GM06990 (cell line): ENCODE measurements around the gene CCDC116.
"Not testable (repeated sequence)": the region's sequence is repeated elsewhere in the genome, so short reads cannot be mapped to it uniquely, and the experiment has no call there.

Experiments
- DNase-seq: peaks from one replicate; pipeline ENCODE4 v3.0.0-alpha.2; 2011; ENCODE audit not compliant: insufficient read length; ENCODE audit errors: extremely low read depth
- H3K27me3 ChIP-seq: replicated peaks from 2 replicates; pipeline ENCODE4 v1.6.0; 2011; ENCODE audit warnings: low read length; ENCODE audit not compliant: control insufficient read depth, insufficient read depth
- H3K36me3 ChIP-seq: 2 replicates; pipeline ENCODE4 v1.5.1; 2011; ENCODE audit warnings: low read length; ENCODE audit not compliant: control insufficient read depth, insufficient read depth
- H3K4me3 ChIP-seq: replicated peaks from 2 replicates; pipeline ENCODE4 v1.5.1; 2011; ENCODE audit warnings: low read depth, mild to moderate bottlenecking, control low read depth, low read length
- CTCF ChIP-seq: IDR thresholded peaks from 2 replicates; pipeline ENCODE4 v1.5.1; 2011; ENCODE audit warnings: low read length, control low read depth, mild to moderate bottlenecking, inconsistent platforms; ENCODE audit not compliant: insufficient read depth, poor library complexity, severe bottlenecking

CCDC116 gene

DNA sequence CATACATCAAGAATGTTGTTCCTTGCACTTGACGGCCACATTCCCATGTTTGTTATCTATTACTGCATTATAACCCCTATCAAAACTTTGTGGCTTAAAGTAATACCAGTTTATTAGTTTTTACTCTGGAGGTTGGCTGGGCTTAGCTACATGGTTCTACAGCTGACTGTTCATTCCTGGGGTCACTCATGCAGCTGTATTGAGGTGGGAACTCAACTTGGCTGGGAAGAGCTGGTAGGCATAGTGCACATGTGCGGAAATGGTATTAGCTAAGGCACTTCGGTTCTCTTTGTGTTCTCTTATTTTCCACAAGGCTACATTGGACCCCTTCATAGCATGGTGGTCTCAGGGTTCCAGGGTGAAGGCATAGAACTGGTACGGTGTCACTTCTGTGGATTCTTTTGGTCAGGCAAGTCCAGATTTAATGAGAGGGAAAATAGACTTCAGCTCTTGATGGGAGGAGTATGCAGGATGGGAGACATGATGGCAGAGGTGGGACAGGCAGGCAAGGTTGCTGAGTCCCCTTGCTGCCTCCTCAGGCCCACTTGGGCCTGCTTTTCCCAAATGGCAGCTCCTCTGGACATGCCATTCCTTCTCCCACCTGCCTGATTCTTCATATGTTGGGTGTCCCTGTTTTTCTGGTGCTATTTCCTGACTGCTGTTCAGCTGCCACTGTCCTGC lies 18.9 kb upstream of the CCDC116 start:
- H3K4me3 ChIP-seq, result no peak overlapping the region

DNA sequence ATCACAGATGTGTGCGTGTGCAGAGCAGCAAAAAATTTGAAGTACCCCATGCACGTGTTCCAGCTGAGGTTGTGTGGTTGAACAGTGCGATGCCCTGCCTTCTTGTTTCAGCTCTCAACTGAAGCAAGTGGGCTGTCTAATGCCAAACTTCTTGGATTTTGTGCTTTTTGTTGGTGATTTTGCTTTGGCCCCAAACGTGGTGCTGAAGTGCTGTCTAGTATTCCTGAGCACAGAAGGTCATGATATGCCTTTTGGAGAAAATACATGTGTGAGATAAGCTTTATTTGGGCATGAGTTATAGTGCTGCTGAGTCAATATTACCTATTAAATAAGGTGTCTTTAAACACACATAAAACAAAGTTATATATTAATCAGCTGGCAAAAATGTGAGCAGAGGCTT lies 16.8 kb upstream of the CCDC116 start:
- no peak overlapping the region for H3K4me3 ChIP-seq
- no peaks in the 10 kb centered on the region for H3K27me3 ChIP-seq
- no peak for TF ChIP-seq CTCF
- DNase-seq, result no peak
- peaks cover 18% of the 10 kb centered on the region for H3K36me3 ChIP-seq

More for the DNA sequence above, 18.9 kb upstream of the CCDC116 start:
- no peak for TF ChIP-seq CTCF
- Histone ChIP-seq H3K36me3 (peaks cover 14% of the 10 kb centered on the region), H3K27me3 (no peaks in the 10 kb centered on the region)
- no peak for DNase-seq

DNA sequence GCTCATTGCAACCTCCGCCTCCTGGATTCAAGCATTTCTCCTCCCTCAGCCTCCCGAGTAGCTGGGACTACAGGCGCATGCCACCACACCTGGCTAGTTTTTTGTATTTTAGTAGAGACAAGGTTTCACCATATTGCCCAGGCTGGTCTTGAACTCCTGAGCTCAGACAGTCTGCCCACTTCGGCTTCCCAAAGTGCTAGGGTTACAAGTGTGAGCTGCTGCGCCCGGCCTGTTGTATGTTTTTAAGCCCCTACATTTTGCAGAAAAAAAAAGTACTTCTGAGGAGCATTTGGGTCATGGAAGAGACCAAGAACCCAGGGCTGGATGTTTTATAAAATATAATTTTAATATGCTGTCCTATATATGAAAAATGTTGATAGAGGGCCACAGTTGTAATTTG lies 15.2 kb upstream of the CCDC116 start:
- H3K4me3 ChIP-seq, DNase-seq, H3K27me3 ChIP-seq: not testable (repeated sequence)
- peaks cover 14% of the 10 kb centered on the region for H3K36me3 ChIP-seq

DNA sequence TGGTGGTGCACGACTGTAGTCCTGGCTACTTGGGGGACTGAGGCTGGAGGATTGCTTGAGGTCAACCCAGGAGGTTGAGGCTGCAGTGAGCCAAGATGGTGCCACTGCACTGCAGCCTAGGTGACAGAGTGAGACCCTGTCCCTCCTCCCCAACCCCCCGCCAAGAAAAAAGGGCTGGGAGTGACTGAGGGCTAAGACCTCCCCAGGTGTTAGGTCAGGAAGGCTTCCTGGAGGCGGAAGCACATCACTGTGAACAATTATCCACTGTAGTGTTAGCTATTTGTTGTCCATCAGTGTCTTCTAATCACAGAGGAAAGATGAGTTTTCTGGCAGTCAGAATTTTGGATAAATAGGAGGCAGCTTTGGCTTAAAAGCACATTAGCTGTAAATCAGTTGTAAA lies 11.5 kb upstream of the CCDC116 start:
- no peak overlapping the region for H3K4me3 ChIP-seq
- peaks cover 23% of the 10 kb centered on the region for H3K36me3 ChIP-seq
- DNase-seq, result no peak
- TF ChIP-seq CTCF, result no peak
- no peaks in the 10 kb centered on the region for H3K27me3 ChIP-seq

- Histone ChIP-seq H3K27me3 (no peaks in the 10 kb centered on the region), H3K4me3 (no peak overlapping the region), H3K36me3 (peaks cover 25% of the 10 kb centered on the region)
- TF ChIP-seq CTCF, result no peak
- DNase-seq, result no peak
These were observed 10.3 kb upstream of the CCDC116 start for GRCh38 chr22:21622011-21622918.

DNA sequence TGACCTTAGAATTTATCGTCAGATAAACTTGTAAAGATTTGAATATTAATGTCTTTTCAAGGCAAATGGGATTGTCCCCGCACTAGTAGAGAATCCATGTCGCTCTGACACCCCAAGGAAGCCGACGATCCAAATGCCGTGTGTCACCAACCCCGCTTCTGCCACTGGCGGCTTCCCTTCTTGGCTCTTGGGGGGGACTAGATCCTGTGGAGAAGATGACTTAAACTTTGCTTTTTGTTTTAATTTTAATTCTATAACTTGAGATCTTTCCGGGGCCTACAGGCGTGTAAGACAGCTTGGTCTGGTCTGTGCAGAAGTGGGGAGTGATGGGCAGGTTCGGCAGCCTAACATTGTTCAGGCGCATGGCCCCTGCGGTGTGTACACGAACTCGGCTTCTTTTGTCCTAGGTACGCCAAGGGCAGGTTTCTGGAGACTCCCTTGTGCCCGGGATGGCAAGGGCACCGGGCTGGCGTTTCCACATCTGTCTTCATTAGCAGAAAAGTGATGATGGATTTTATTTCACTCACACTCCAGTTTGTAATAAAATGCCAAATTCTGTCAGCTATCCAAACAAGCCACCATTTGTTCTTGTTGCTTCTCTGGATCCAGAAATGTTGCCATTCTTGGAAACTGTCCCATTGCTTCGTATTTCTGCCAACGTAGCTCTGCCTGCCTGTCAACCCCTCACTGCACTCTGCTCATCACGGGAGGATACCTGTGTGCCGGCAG lies 9.5 kb upstream of the CCDC116 start:
- no peak for DNase-seq
- TF ChIP-seq CTCF, result no peak

More for the DNA sequence above, 9.5 kb upstream of the CCDC116 start:
- H3K4me3 ChIP-seq, result no peak overlapping the region
- no peaks in the 10 kb centered on the region for H3K27me3 ChIP-seq
- peaks cover 28% of the 10 kb centered on the region for H3K36me3 ChIP-seq
